Mammary epithelial cell (primary cell): ENCODE results near the gene NOVA1.

Experiments
- EZH2 ChIP-seq: IDR thresholded peaks from 2 replicates; pipeline ENCODE4 v1.6.1; 2012; ENCODE audit warnings: low read length, inconsistent platforms, borderline replicate concordance
- TF ChIP-seq, protein P1 (sequence below), 2 donors: IDR thresholded peaks in 1 of 2; conservative IDR thresholded peaks in 1 of 2; 2 replicates each; pipeline ENCODE4 v1.5.1; 2011 to 2012; ENCODE audit warnings: inconsistent platforms in 2 of 2, low read length in 2 of 2, mild to moderate bottlenecking in 2 of 2, control low read depth in 1 of 2, low read depth in 1 of 2; ENCODE audit not compliant: insufficient read depth in 1 of 2; ENCODE audit errors: extremely low read depth in 1 of 2

DNA sequence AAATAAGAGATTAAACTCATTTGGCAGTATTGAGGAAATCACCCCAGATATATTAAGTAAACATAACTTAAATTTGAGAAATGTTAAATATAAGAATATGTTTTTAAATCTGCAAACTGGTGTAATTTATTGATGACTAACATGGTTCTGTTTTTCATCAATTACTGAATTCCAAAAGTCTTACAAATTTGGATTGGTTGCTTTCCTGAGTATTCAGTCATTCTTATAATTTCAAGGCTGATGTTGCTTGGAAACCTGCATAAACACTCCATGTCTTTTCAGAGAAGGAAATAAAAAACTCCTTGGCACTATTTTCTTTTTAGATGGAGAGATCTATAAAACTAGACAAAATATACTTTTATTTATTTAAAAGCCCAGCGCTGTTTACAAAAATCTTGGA, 71.7 kb downstream of the NOVA1 start:
- TF ChIP-seq, protein P1, sequence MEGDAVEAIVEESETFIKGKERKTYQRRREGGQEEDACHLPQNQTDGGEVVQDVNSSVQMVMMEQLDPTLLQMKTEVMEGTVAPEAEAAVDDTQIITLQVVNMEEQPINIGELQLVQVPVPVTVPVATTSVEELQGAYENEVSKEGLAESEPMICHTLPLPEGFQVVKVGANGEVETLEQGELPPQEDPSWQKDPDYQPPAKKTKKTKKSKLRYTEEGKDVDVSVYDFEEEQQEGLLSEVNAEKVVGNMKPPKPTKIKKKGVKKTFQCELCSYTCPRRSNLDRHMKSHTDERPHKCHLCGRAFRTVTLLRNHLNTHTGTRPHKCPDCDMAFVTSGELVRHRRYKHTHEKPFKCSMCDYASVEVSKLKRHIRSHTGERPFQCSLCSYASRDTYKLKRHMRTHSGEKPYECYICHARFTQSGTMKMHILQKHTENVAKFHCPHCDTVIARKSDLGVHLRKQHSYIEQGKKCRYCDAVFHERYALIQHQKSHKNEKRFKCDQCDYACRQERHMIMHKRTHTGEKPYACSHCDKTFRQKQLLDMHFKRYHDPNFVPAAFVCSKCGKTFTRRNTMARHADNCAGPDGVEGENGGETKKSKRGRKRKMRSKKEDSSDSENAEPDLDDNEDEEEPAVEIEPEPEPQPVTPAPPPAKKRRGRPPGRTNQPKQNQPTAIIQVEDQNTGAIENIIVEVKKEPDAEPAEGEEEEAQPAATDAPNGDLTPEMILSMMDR (conservative IDR thresholded peaks at IDR 0.05 in 1 of 2, IDR thresholded peaks at IDR 0.05 in 1 of 2; ENCODE audit: extremely low read depth in 1 of 2, insufficient read depth in 1 of 2, low read depth in 1 of 2, low read length in 2 of 2), result no peak
- no peak for TF ChIP-seq EZH2
